ENCODE measurements around the gene TRIM66. TPM values are rescaled to one million over a fixed set of nuclear protein-coding genes. Genes with fewer than 3 reads are reported as not detected.
"Not testable (repeated sequence)": the region's sequence is repeated elsewhere in the genome, so short reads cannot be mapped to it uniquely, and the experiment has no call there.

The TRIM66 gene
- total RNA-seq, 2 experiments from 2014 or later = 18.5 to 22.8 TPM

DNA sequence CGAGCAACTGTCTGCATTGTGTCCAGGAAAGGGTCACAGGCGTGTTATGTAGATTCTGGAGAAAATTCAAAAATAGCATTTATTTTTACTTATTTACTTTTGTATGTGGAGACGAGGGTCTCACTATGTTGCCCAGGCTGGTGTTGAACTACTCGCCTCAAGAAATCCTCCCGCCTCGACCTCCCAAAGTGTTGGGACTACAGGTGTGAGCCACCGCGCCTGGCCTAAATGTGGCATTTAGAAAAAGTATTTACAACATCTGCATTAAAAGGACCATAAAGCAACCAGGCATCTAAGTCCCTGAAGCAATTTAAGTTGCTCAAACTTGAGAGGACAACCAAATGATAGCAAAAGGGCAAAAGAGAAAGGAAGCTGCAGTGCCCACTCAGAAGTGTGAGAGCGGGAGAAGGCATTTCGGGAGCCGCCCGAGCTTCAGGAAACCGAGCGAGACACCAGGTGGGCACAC lies 595 bp downstream of the TRIM66 start:
- H3K27ac Mint-ChIP-seq = peak overlapping the region; percentile 97
- DNase-seq = no peak
- H3K36me3 Mint-ChIP-seq (ENCODE audit: low read depth) = peaks cover 63% of the 10 kb centered on the region
- ChIA-PET POLR2A (interaction anchor here (0.6 kb wide), 1 partner anchor 983 kb away, joined by 3 read pairs; no protein-coding TSS in a partner anchor), CTCF (interaction anchor here (0.7 to 1.4 kb wide), 4 partner anchors 10 to 30 kb away, joined by 3 to 5 read pairs (median 4); no protein-coding TSS in a partner anchor)
- peak overlapping the region; percentile 95 for H3K4me3 Mint-ChIP-seq
- no peaks in the 10 kb centered on the region for H3K27me3 Mint-ChIP-seq
- peaks cover 50% of the 10 kb centered on the region for H3K4me1 Mint-ChIP-seq
- H3K9me3 Mint-ChIP-seq = no peaks in the 10 kb centered on the region

DNA sequence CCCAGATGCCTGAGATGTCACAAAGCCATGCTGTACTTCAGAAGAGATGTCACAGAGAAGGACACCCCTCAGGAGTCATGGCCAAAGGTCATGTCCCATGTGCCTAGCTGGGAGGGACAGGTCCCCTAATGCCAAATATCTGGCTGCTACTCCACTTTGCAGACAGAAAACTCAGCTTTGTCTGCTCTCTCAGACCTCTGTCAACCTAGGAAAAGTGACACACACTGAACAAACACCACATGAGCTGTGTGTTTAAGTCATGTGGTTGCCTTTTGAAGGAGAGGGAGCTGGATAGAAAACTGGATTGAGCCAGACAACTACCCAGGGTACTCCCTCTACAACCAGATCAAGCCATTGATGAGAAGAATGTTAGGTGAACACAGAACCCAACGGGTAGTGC lies 3.5 kb downstream of the TRIM66 start:
- Mint-ChIP-seq H3K27me3 (no peaks in the 10 kb centered on the region), H3K9me3 (no peaks in the 10 kb centered on the region), H3K36me3 (ENCODE audit: low read depth) (peaks cover 36% of the 10 kb centered on the region), H3K27ac (no peak overlapping the region), H3K4me3 (no peak overlapping the region), H3K4me1 (peaks cover 24% of the 10 kb centered on the region)
- DNase-seq = no peak
- POLR2A ChIA-PET = interaction anchor here (0.6 kb wide), 1 partner anchor 263 kb away, joined by 3 read pairs; no protein-coding TSS in a partner anchor
- CTCF ChIA-PET = interaction anchor here (1.0 to 1.1 kb wide), 2 partner anchors 10 to 13 kb away, joined by 3 read pairs; no protein-coding TSS in a partner anchor

DNA sequence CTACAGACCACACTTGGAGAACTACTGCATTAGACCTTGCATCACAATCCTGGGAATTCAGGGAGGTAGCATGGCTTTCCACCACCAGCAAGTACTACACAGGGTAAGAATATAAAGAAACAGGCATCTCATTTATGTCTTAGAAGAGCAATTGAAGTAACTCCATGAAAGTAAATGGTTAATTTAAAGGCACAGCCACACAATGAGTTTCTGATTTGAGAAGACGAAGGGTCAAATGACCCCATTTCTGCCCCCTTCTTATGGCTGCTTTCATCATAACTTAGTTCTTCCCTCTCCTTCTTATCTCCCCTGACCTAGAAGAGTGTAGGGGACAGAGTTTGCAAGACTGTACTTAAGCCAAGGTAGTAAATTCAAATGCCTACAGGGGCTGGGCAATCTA lies 6.0 kb downstream of the TRIM66 start:
- H3K27ac Mint-ChIP-seq = no peak overlapping the region

DNA sequence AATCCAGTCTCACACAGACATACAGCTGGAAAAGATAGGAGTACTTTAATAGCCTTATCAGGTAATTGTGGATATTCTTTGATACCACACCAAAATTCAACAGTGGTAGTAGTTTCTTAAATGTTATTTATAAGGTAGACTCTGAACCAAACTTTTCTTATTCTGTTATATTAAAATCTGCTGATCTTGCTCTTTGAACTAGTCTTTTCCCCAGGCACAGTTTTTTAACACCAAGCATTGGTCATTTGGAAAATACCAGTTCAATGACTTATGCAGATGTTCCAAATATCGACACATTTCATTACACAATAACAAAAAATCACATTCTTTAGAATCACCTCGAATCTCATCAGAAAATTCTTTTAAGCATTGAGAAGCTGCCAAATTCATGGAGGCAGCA lies 7.6 kb downstream of the TRIM66 start:
- DNase-seq = no peak
- ChIA-PET CTCF (interaction anchor here (1.8 to 2.8 kb wide), 3 partner anchors 8 to 18 kb away, joined by 4 to 9 read pairs (median 7); partner anchors contain the start of genes RPL27A and TRIM66), POLR2A (no interaction called here)
- no peak overlapping the region for H3K4me3 Mint-ChIP-seq
- H3K27ac Mint-ChIP-seq = no peak overlapping the region
- H3K4me1 Mint-ChIP-seq = peaks cover 7% of the 10 kb centered on the region
- H3K9me3 Mint-ChIP-seq = no peaks in the 10 kb centered on the region
- H3K36me3 Mint-ChIP-seq (ENCODE audit: low read depth) = peaks cover 30% of the 10 kb centered on the region
- H3K27me3 Mint-ChIP-seq = no peaks in the 10 kb centered on the region

More for the DNA sequence above, 6.0 kb downstream of the TRIM66 start:
- CTCF ChIA-PET = interaction anchor here (2.8 kb wide), 1 partner anchor 20 kb away, joined by 9 read pairs; no protein-coding TSS in a partner anchor
- H3K4me1 Mint-ChIP-seq = peaks cover 18% of the 10 kb centered on the region
- H3K4me3 Mint-ChIP-seq = no peak overlapping the region
- no peaks in the 10 kb centered on the region for H3K9me3 Mint-ChIP-seq
- POLR2A ChIA-PET = no interaction called here
- peaks cover 33% of the 10 kb centered on the region for H3K36me3 Mint-ChIP-seq (ENCODE audit: low read depth)
- DNase-seq = no peak
- no peaks in the 10 kb centered on the region for H3K27me3 Mint-ChIP-seq

DNA sequence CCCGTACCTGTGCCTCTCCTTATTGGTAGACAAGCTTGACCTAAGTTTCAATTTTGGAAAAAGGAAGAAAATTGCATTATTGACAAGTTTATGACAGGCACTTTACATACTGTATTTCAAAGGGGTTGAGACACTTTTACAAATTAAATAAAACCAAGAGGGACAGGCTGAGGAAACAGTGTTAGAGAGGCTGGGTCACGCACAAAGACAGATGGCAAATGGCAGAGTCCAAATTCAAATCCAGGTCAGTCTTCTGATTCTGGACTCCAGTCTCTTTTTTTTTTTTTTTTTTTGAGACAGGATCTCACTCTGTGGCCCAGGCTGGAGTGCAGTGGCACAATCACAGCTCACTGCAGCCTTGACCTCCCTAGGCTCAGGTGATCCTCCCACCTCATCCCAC lies 10.1 kb downstream of the TRIM66 start:
- CTCF ChIA-PET = interaction anchor here (1.3 to 2.7 kb wide), 2 partner anchors 9 to 10 kb away, joined by 3 to 7 read pairs; partner anchors contain the start of genes RPL27A and TRIM66
- no peaks in the 10 kb centered on the region for H3K27me3 Mint-ChIP-seq
- POLR2A ChIA-PET = no interaction called here
- no peak overlapping the region for H3K4me3 Mint-ChIP-seq
- no peaks in the 10 kb centered on the region for H3K9me3 Mint-ChIP-seq
- peaks cover 5% of the 10 kb centered on the region for H3K4me1 Mint-ChIP-seq
- no peak for DNase-seq
- H3K27ac Mint-ChIP-seq = no peak overlapping the region
- H3K36me3 Mint-ChIP-seq (ENCODE audit: low read depth) = peaks cover 23% of the 10 kb centered on the region

DNA sequence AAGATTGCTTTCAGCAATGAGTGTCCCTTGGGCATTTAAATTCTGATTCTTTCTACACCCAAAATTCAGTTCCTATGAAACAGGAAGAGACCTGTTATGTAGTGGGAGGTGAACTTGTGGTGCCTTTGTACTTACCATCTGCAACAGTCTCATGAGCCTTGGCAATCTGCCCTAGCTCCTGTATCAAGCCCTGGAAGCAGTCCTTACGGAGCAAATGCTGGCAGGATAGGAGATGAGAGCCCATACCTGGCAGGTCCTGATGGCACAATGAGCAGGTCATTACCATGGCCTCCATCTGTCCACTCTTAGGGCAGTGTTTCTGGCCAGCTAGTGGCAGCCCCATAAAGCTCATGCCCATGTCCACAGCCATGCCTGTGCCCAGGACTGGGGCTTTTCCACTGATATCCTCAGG lies 10.8 kb downstream of the TRIM66 start:
- Mint-ChIP-seq H3K27ac (no peak overlapping the region), H3K4me3 (no peak overlapping the region), H3K9me3 (no peaks in the 10 kb centered on the region), H3K27me3 (no peaks in the 10 kb centered on the region), H3K36me3 (ENCODE audit: low read depth) (peaks cover 25% of the 10 kb centered on the region), H3K4me1 (peaks cover 5% of the 10 kb centered on the region)
- CTCF ChIA-PET = interaction anchor here (1.3 kb wide), 1 partner anchor 10 kb away, joined by 3 read pairs; no protein-coding TSS in a partner anchor
- POLR2A ChIA-PET = no interaction called here
- no peak for DNase-seq

DNA sequence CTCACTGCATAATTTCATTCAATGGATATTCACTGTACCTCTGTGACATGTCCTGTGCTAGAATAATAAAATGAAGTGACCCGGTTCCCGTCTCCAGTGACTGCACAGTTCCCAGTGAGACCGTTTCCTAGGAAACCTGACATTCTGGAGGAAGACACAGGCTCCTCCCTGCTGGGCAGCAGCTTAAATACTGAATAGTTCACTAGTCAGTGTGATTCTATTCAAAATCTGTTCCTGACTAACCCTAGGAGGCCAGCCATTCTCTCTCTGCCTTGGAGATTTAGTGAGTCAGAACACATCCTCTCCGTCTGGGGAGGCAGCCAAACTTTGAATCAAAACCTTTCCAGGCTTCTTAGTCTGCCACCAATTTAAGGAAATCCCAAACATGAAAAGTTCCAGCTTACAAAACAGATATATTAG lies 11.3 kb downstream of the TRIM66 start:
- peaks cover 24% of the 10 kb centered on the region for H3K36me3 Mint-ChIP-seq (ENCODE audit: low read depth)
- H3K4me1 Mint-ChIP-seq = peaks cover 5% of the 10 kb centered on the region
- no peak for DNase-seq
- H3K27me3 Mint-ChIP-seq = no peaks in the 10 kb centered on the region
- POLR2A ChIA-PET = no interaction called here
- no peaks in the 10 kb centered on the region for H3K9me3 Mint-ChIP-seq
- H3K27ac Mint-ChIP-seq = no peak overlapping the region
- H3K4me3 Mint-ChIP-seq = no peak overlapping the region
- CTCF ChIA-PET = interaction anchor here (1.3 kb wide), 1 partner anchor 10 kb away, joined by 3 read pairs; no protein-coding TSS in a partner anchor

DNA sequence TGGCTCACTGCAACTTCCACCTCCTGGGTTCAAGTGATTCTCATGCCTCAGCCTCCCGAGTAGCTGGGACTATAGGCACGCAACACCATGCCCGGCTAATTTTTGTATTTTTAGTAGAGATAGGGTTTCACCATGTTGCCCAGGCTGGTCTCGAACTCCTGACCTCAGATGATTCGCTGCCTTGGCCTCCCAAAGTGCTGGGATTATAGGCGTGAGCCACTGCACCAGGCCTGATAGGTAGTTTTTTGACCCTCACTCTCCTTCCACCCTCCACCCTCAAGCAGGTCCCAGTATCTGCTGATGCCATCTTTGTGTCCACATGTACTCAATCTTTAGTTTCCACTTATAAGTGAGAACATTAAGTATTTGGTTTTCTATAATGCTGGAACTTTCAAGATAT lies 12.4 kb downstream of the TRIM66 start:
- H3K9me3 Mint-ChIP-seq, H3K4me1 Mint-ChIP-seq, H3K4me3 Mint-ChIP-seq, POLR2A ChIA-PET, DNase-seq, H3K27ac Mint-ChIP-seq, CTCF ChIA-PET, H3K27me3 Mint-ChIP-seq: not testable (repeated sequence)
- H3K36me3 Mint-ChIP-seq (ENCODE audit: low read depth) = peaks cover 24% of the 10 kb centered on the region

DNA sequence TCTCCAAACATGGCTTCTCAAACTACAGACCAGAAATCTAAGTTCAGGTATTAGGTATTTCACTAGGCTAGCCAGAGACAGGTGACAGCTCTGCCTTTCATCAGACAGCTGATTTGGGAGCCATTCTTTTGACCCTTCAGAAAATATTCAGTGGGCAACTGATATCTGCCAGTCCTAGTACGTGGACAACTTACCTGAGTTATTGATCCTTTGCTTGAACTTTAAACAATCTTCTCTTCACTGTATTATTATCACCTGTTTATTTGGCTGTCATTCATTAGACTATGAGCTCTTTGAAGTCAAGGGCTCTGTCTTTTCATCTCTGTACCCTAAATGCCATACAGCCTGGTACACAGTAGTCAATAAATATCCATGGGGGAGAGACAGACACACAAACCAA lies 17.2 kb downstream of the TRIM66 start:
- H3K27me3 Mint-ChIP-seq = no peaks in the 10 kb centered on the region
- H3K9me3 Mint-ChIP-seq = no peaks in the 10 kb centered on the region
- CTCF ChIA-PET = no interaction called here
- H3K27ac Mint-ChIP-seq = no peak overlapping the region
- POLR2A ChIA-PET = no interaction called here
- H3K4me3 Mint-ChIP-seq = no peak overlapping the region
- no peaks in the 10 kb centered on the region for H3K4me1 Mint-ChIP-seq
- no peak for DNase-seq
- H3K36me3 Mint-ChIP-seq (ENCODE audit: low read depth) = peaks cover 7% of the 10 kb centered on the region

DNA sequence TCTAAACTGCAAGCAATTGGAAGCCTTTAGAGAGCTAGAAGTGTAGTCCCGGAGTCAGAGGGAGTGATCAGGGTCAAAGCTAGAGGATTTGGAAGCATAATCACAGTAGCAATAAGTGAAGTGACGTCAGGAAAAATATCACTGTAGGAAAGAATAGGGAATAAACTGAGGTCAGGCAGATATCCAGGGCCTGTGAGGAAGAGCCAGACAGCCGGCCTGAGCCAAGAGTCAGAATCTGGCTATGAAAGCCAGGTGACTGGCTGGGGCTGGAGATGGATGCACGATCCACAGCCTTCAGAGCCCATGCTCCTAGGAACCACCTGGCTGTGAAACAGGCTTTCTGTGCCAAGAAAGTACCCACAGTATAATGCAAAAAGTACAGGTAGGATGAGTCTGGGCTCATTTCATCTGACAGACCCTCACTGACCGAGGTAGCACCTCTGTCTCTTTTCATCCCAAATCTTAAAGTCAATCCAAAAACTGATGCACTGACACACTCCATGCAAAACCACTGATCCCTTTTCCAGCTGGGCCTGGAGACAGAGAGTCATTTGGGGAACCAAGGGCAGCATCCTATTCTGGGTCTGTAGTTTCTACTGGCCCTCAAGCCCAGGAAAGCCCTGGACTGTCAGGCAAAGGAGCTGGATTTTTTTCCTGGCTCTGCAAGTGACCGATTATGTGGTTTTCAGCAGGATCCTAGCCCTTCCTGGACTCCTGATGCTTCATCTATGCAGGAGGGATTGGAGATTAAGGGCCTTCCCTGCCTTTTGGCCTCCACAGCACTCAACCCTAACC lies 21.3 kb downstream of the TRIM66 start:
- POLR2A ChIA-PET = no interaction called here
- no peak for DNase-seq
- no peak overlapping the region for H3K4me3 Mint-ChIP-seq
- H3K27me3 Mint-ChIP-seq = no peaks in the 10 kb centered on the region
- CTCF ChIA-PET = interaction anchor here (0.5 to 1.5 kb wide), 5 partner anchors 11 to 647 kb away, joined by 3 to 4 read pairs (median 3); partner anchors contain the start of genes RPL27A and TRIM66
- H3K9me3 Mint-ChIP-seq = no peaks in the 10 kb centered on the region
- H3K4me1 Mint-ChIP-seq = no peaks in the 10 kb centered on the region
- peaks cover 2% of the 10 kb centered on the region for H3K36me3 Mint-ChIP-seq (ENCODE audit: low read depth)
- H3K27ac Mint-ChIP-seq = no peak overlapping the region

DNA sequence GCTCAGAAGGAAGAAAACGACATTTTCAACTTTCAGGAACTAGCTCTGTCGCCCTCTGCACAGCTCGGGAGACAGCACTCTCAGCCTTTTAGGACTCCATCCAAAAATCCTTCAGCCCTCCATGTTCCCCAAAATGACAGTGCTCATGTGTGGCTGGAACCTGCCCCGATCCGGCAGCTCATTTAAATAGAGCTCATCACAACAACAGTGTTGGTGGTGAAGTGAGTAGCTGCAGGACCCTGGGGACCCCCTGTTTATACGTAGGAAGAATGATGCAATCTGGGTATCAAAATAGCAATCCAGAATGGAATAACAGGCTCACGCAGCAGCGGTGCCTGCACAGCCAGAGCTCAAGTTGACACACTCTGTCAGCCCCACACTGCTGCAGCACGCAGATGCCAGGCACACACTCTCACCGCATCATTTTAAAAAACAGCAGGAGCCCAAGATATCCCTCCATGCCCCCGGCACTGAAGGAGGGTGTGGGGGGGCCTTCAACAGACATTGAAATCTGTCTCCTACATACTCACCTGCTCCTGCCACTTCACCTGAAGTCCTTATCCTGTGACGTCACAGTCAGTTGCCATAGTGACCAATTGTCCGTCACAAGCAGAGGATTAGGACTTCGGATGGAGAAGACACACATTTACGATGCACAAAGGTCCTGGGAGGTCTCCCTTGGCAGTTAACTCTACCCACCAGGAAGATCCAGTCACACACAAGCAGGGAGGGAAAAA lies 24.0 kb downstream of the TRIM66 start:
- H3K4me3 Mint-ChIP-seq = no peak overlapping the region
- no peak overlapping the region for H3K27ac Mint-ChIP-seq
- ChIA-PET POLR2A (no interaction called here), CTCF (interaction anchor here (0.7 to 1.0 kb wide), 2 partner anchors 12 to 24 kb away, joined by 3 read pairs; partner anchors contain the start of genes RPL27A and TRIM66)
- H3K9me3 Mint-ChIP-seq = no peaks in the 10 kb centered on the region
- H3K27me3 Mint-ChIP-seq = no peaks in the 10 kb centered on the region
- peaks cover 4% of the 10 kb centered on the region for H3K36me3 Mint-ChIP-seq (ENCODE audit: low read depth)
- DNase-seq = no peak
- peaks cover 10% of the 10 kb centered on the region for H3K4me1 Mint-ChIP-seq

DNA sequence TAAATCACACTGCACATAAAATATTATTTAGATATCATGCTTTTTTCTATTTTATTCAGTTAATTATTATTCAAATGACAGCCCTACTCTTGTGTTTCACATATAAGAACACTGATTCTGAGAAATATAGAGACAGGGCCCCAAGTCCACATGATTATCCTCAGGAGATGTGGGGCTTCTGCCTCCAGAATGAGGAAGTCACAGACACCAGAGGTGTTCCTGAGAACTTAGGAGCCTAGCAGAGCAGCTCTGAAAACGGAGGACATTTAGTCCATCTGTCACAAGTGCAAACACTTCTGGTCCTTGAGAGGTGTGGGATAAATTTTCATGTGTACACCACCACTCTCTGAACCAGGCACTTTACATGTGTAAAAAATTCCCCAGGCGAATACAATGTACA lies 26.2 kb downstream of the TRIM66 start:
- Mint-ChIP-seq H3K4me3 (no peak overlapping the region), H3K9me3 (no peaks in the 10 kb centered on the region), H3K36me3 (ENCODE audit: low read depth) (peaks cover 4% of the 10 kb centered on the region), H3K27me3 (no peaks in the 10 kb centered on the region), H3K27ac (no peak overlapping the region), H3K4me1 (peaks cover 10% of the 10 kb centered on the region)
- ChIA-PET CTCF (interaction anchor here (0.9 to 2.5 kb wide), 3 partner anchors 10 to 26 kb away, joined by 4 to 9 read pairs (median 5); partner anchors contain the start of genes RPL27A and TRIM66), POLR2A (no interaction called here)
- no peak for DNase-seq

DNA sequence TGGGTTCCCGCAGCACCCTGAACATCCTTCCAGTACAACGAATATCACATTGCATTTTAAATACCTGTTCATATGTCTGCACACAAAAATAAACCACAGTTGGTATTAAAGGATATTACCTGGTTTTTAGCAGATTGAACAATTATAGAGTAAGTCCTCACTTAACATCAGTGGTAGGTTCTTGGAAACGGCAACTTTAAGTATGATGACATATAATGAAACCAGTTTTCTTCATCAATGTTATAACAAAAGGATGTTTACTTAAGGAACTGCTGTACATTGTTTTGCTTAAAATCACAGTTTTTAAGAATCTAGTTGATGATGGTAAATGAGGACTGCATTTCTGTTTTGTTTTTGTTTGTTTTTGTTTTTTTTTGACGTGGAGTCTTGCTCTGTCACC lies 28.0 kb downstream of the TRIM66 start:
- POLR2A ChIA-PET = no interaction called here
- CTCF ChIA-PET = no interaction called here

More for the DNA sequence above, 28.0 kb downstream of the TRIM66 start:
- no peak overlapping the region for H3K4me3 Mint-ChIP-seq
- H3K27ac Mint-ChIP-seq = peak overlapping the region; percentile 70
- H3K27me3 Mint-ChIP-seq = no peaks in the 10 kb centered on the region
- H3K9me3 Mint-ChIP-seq = no peaks in the 10 kb centered on the region
- H3K36me3 Mint-ChIP-seq (ENCODE audit: low read depth) = peaks cover 5% of the 10 kb centered on the region
- peaks cover 10% of the 10 kb centered on the region for H3K4me1 Mint-ChIP-seq
- no peak for DNase-seq

Data from activated CD4-positive, alpha-beta T cell treated with anti-CD3 and anti-CD28 coated beads, Interleukin-2, amount 10 ng/mL, durations not matched to agents 7 days and 5 days (primary cell).